Tibial nerve (tissue), 4 donors: ENCODE results near the gene FRMD4A. TPM values are rescaled to one million over a fixed set of nuclear protein-coding genes. Genes with fewer than 3 reads are reported as not detected.

Experiments used
- DNase-seq, 2 donors: peaks; one replicate each; pipeline ENCODE4 v3.0.0-alpha.2; 2019; ENCODE audit warnings: low spot score in 2 of 2
- H3K27ac ChIP-seq, 4 donors: fragments of 200-600 bp; sonication (generic) in 3 of 4; one replicate each; pipeline ENCODE4 v1.5.1; 2017 to 2019; ENCODE audit warnings: mild to moderate bottlenecking in 1 of 4
- H3K27me3 ChIP-seq, 2 donors: fragments of 200-600 bp; sonication (generic) in 1 of 2; one replicate each; pipeline versions ENCODE4 v1.5.1 to v1.6.0; 2017 to 2019
- H3K36me3 ChIP-seq, 3 donors: fragments of 200-600 bp; sonication (generic); one replicate each; pipeline ENCODE4 v1.5.1; 2018 to 2019
- H3K4me1 ChIP-seq, 4 donors: fragments of 200-600 bp; sonication (generic) in 3 of 4; one replicate each; pipeline ENCODE4 v1.5.1; 2017 to 2019
- H3K4me3 ChIP-seq, 4 donors: fragments of 200-600 bp; sonication (generic) in 3 of 4; one replicate each; pipeline ENCODE4 v1.5.1; 2017 to 2019; ENCODE audit warnings: mild to moderate bottlenecking in 1 of 4, moderate library complexity in 1 of 4
- H3K9me3 ChIP-seq, 4 donors: fragments of 200-600 bp; sonication (generic) in 3 of 4; one replicate each; pipeline ENCODE4 v1.5.1; 2017 to 2019
- CTCF ChIP-seq, 5 experiments: fragments of 200-600 bp in 3 of 5; fragments of 450-650 bp in 2 of 5; sonication (generic) in 3 of 5; IDR thresholded peaks; one replicate each; pipeline ENCODE4 v1.5.1; 2016 to 2019; ENCODE audit warnings: antibody characterized with exemption in 5 of 5, mild to moderate bottlenecking in 3 of 5, moderate library complexity in 2 of 5
- EP300 ChIP-seq, 2 donors: sonication (generic); formaldehyde crosslinking; IDR thresholded peaks; one replicate each; pipeline ENCODE4 v1.6.1; 2017; ENCODE audit warnings: antibody characterized with exemption in 2 of 2, mild to moderate bottlenecking in 1 of 2
- POLR2A ChIP-seq, 2 donors: fragments of 450-650 bp; IDR thresholded peaks; one replicate each; pipeline ENCODE4 v1.6.1; 2017; ENCODE audit warnings: antibody characterized with exemption in 2 of 2, mild to moderate bottlenecking in 2 of 2, moderate library complexity in 2 of 2
- WGBS, 2 donors: methylation state at CpG; one replicate each; pipeline ENCODE4 v1.1.5; 2018; 5-methylcytosine and 5-hydroxymethylcytosine counted together
- total RNA-seq, 4 donors: library from RNA; depleted of rRNA; stranded (reverse); fragments of >200 nt; gene quantifications; one replicate each; pipeline ENCODE4 v1.1.0, GENCODE V29; 2016

Gene FRMD4A
- total RNA-seq, 4 donors from 2014 or later: 39.8 to 89.7 (median 53.9) TPM

- TF ChIP-seq EP300 (IDR thresholded peaks at IDR 0.05) (no peak), POLR2A (IDR thresholded peaks at IDR 0.05) (no peak), CTCF (IDR thresholded peaks at IDR 0.05) (no peak)
- Histone ChIP-seq H3K27ac (peak overlapping the region in 1 of 4 donors; percentile 22), H3K4me3 (no peak overlapping the region), H3K4me1 (peaks cover 0 to 22% (median 2%) of the 10 kb centered on the region in 4 donors), H3K9me3 (no peaks in the 10 kb centered on the region), H3K36me3 (no peaks in the 10 kb centered on the region), H3K27me3 (no peaks in the 10 kb centered on the region)
- no peak for DNase-seq
- WGBS, 2 donors: 58 to 67% methylated on average over 10 of the region's 10 CpGs
Observed at GRCh38 chr10:13971601-13972475, 358.9 kb downstream of the FRMD4A start.

GRCh38 chr10:13970957-13971353 lies 359.8 kb downstream of the FRMD4A start:
- peaks cover 0 to 22% (median 2%) of the 10 kb centered on the region in 4 donors for H3K4me1 ChIP-seq
- no peak for DNase-seq
- no peak for TF ChIP-seq POLR2A (IDR thresholded peaks at IDR 0.05)
- TF ChIP-seq EP300 (IDR thresholded peaks at IDR 0.05): no peak
- no peak for TF ChIP-seq CTCF (IDR thresholded peaks at IDR 0.05)
- no peaks in the 10 kb centered on the region for H3K27me3 ChIP-seq
- peak overlapping the region in 1 of 4 donors; percentile 29 for H3K27ac ChIP-seq
- 80 to 92% methylated on average over 12 of the region's 12 CpGs for WGBS, 2 donors
- no peaks in the 10 kb centered on the region for H3K9me3 ChIP-seq
- no peak overlapping the region for H3K4me3 ChIP-seq
- H3K36me3 ChIP-seq: no peaks in the 10 kb centered on the region

- Histone ChIP-seq H3K27ac (peak overlapping the region in 1 of 4 donors; percentile 29), H3K27me3 (no peaks in the 10 kb centered on the region), H3K4me3 (no peak overlapping the region), H3K4me1 (peaks cover 0 to 22% (median 2%) of the 10 kb centered on the region in 4 donors), H3K9me3 (no peaks in the 10 kb centered on the region), H3K36me3 (no peaks in the 10 kb centered on the region)
- TF ChIP-seq POLR2A (IDR thresholded peaks at IDR 0.05) (no peak), CTCF (IDR thresholded peaks at IDR 0.05) (no peak), EP300 (IDR thresholded peaks at IDR 0.05) (no peak)
- 60 to 62% methylated on average over 18 of the region's 18 CpGs for WGBS, 2 donors
- DNase-seq: no peak
Observed at GRCh38 chr10:13970236-13970956, 360.3 kb downstream of the FRMD4A start.

GRCh38 chr10:13969792-13970140 lies 361.0 kb downstream of the FRMD4A start:
- Histone ChIP-seq H3K27me3 (no peaks in the 10 kb centered on the region), H3K27ac (no peak overlapping the region), H3K36me3 (no peaks in the 10 kb centered on the region), H3K4me1 (peaks cover 0 to 22% (median 2%) of the 10 kb centered on the region in 4 donors), H3K4me3 (no peak overlapping the region), H3K9me3 (no peaks in the 10 kb centered on the region)
- no peak for TF ChIP-seq EP300 (IDR thresholded peaks at IDR 0.05)
- TF ChIP-seq POLR2A (IDR thresholded peaks at IDR 0.05): no peak
- no peak for TF ChIP-seq CTCF (IDR thresholded peaks at IDR 0.05)
- DNase-seq: no peak
- WGBS, 2 donors: 83 to 85% methylated on average over 3 of the region's 3 CpGs
